K562 (cell line): ENCODE results near the gene FAM114A1. TPM values are rescaled to one million over a fixed set of nuclear protein-coding genes. Genes with fewer than 3 reads are reported as not detected.
A peak's percentile ranks its signal among the peaks of the same experiment; 100 is the strongest.

Experiments
- ATF1 ChIP-seq, 2 experiments: fragments of 450-650 bp in 1 of 2; IDR thresholded peaks; 2 replicates each; pipeline ENCODE4 v1.6.1; 2016; ENCODE audit warnings: missing compliant biosample characterization in 1 of 2, missing genetic modification characterization in 1 of 2
- ATF7 ChIP-seq: fragments of 450-650 bp; IDR thresholded peaks from 2 replicates; pipeline ENCODE4 v1.7.1; 2014; ENCODE audit warnings: mild to moderate bottlenecking, moderate library complexity
- COPS2 ChIP-seq: fragments of 450-650 bp; conservative IDR thresholded peaks from 2 replicates; pipeline ENCODE4 v1.6.1; 2016; ENCODE audit warnings: mild to moderate bottlenecking, moderate library complexity
- EP300 ChIP-seq: IDR thresholded peaks from 2 replicates; pipeline ENCODE4 v1.6.1; 2012; ENCODE audit warnings: low read length, improper control_type of control experiment
- ILK ChIP-seq: fragments of 450-650 bp; IDR thresholded peaks from 2 replicates; pipeline ENCODE4 v1.6.1; 2016; ENCODE audit warnings: missing genetic modification characterization, low read depth, mild to moderate bottlenecking, missing compliant biosample characterization, moderate library complexity, borderline replicate concordance
- KDM4B ChIP-seq, 2 experiments: fragments of 450-650 bp in 1 of 2; sonication (generic) in 1 of 2; IDR thresholded peaks; 2 replicates each; pipeline ENCODE4 v1.6.1; 2016 to 2017; ENCODE audit warnings: borderline replicate concordance in 2 of 2, antibody characterized with exemption in 1 of 2, low read depth in 1 of 2, mild to moderate bottlenecking in 1 of 2
- L3MBTL2 ChIP-seq: fragments of 450-650 bp; IDR thresholded peaks from 2 replicates; pipeline ENCODE4 v1.6.1; 2016; ENCODE audit warnings: mild to moderate bottlenecking, moderate library complexity
- MCM3 ChIP-seq: fragments of 450-650 bp; IDR thresholded peaks from 2 replicates; pipeline ENCODE4 v1.6.1; 2016
- MEF2D ChIP-seq: conservative IDR thresholded peaks from 2 replicates; pipeline ENCODE4 v1.6.1; 2016; ENCODE audit warnings: low read depth, missing genetic modification characterization, missing compliant biosample characterization
- NCOA6 ChIP-seq: fragments of 450-650 bp; IDR thresholded peaks from 2 replicates; pipeline ENCODE4 v1.6.1; 2017; ENCODE audit warnings: mild to moderate bottlenecking
- PTTG1 ChIP-seq: fragments of 450-650 bp; IDR thresholded peaks from 2 replicates; pipeline ENCODE4 v1.6.1; 2016; ENCODE audit warnings: low read depth, mild to moderate bottlenecking, missing genetic modification characterization, missing compliant biosample characterization
- RAD21 ChIP-seq, 2 experiments: fragments of 250-450 bp in 1 of 2; fragments of 450-650 bp in 1 of 2; sonication (Bioruptor Pico) in 1 of 2; formaldehyde crosslinking in 1 of 2; IDR thresholded peaks in 1 of 2; conservative IDR thresholded peaks in 1 of 2; 2 replicates each; pipeline versions ENCODE4 v1.4.0 to v1.8.0; 2020 to 2022; ENCODE audit warnings: mild to moderate bottlenecking in 2 of 2, moderate library complexity in 1 of 2
- SMARCA4 ChIP-seq: fragments of 450-650 bp; IDR thresholded peaks from 2 replicates; pipeline ENCODE4 v1.6.1; 2016
- STAT6 ChIP-seq: sonication (generic); formaldehyde crosslinking; IDR thresholded peaks from 2 replicates; pipeline ENCODE4 v1.8.1; 2023; ENCODE audit warnings: mild to moderate bottlenecking, missing genetic modification reagents
- ZNF586 ChIP-seq: fragments of 450-650 bp; formaldehyde crosslinking; conservative IDR thresholded peaks from 2 replicates; pipeline ENCODE4 v1.4.0; 2020; ENCODE audit warnings: mild to moderate bottlenecking, moderate library complexity
- ZNF592 ChIP-seq: fragments of 450-650 bp; IDR thresholded peaks from 2 replicates; pipeline ENCODE4 v1.6.1; 2017; ENCODE audit warnings: antibody characterized with exemption, mild to moderate bottlenecking
- polyA plus RNA-seq, 8 experiments: library from polyadenylated mRNA; depleted of rRNA in 4 of 8; stranded (reverse) in 5 of 8; unstranded in 3 of 8; fragments of >200 nt; fragmentation: Nextera tagmentation in 2 of 8; fragmentation: Illumina TruSeq in 1 of 8; extraction: Ambion mirVana in 2 of 8; extraction: Trizol in 1 of 8; gene quantifications; 2 replicates each; pipeline versions ENCODE4 v1.2.1 to v1.2.3, GENCODE V29; 2011 to 2014; ENCODE audit warnings: inconsistent platforms in 1 of 8, missing spikeins in 1 of 8
- total RNA-seq, 7 experiments: library from RNA; depleted of rRNA in 6 of 7; stranded (reverse); fragments of >200 nt in 6 of 7; fragmentation: Illumina TruSeq in 2 of 7; extraction: Trizol in 2 of 7; gene quantifications; 2 replicates each; pipeline versions ENCODE4 v1.2.1 to v1.2.3, GENCODE V29; 2011 to 2021; ENCODE audit warnings: low replicate concordance in 1 of 7
- TF ChIP-seq, protein P1 (sequence below): fragments of 250-450 bp; sonication (Bioruptor Pico); IDR thresholded peaks from 2 replicates; pipeline ENCODE4 v1.5.0; 2021; ENCODE audit warnings: mild to moderate bottlenecking, moderate library complexity

FAM114A1 gene
- total and polyA plus RNA-seq, 9 of the 15 experiments (the other 6 are each of a cell fraction or from before 2014, with no cell fraction given) = 1.8 to 12.0 (median 4.3) TPM

DNA sequence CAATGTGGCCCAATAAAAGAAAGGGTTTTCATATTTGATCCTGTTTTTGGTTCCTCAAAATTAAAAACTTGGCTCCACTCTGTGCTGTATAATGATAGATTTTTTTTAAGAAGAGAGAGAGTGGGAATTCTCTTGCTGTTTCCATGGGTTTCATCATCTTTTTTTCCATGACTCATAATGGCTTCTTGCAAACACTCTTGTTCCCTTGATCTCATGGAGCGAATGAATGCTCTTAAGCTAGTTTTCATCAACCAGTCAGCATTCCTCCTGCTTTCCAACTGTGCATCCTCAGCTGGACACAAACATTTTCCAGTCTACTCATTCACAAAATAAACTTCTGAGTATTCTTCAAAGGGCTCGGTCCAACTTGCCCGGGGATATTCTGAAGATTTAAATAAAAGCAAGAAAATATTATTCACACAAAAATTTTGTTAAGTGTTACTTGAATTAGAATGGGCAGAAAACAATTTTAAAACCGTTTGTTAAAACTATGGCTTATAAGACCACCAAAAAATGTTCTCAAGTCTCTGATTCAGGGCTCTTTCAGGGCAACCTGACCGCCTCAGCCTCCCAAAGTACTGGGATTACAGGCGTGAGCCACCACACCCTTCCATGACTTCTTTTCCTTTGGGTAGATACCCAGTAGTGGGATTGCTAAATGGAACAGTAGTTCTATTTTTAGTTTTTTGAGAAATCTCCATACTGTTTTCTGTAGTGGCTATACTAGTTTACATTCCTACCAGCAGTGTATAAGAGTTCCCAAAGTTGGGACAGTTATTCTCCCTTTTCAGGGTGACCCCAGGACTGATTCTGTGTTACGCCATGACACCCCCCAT, 99.9 kb downstream of the FAM114A1 start (continued):
- 0 out of 2 replicates have a peak, but pooled peaks have one; percentile 35 for TF ChIP-seq ILK (tag)
- TF ChIP-seq ZNF586 (CRISPR knock-in tag) = no peak
- no peak for TF ChIP-seq KDM4B (IDR thresholded peaks at IDR 0.05; ENCODE audit: borderline replicate concordance in 2 of 2, low read depth in 1 of 2)
- no peak for TF ChIP-seq STAT6
- 0 out of 4 replicates have a peak, but pooled peaks of 1 of the 2 experiments have one; percentile 8 for TF ChIP-seq RAD21 (CRISPR knock-in tag; conservative IDR thresholded peaks at IDR 0.05 in 1 of 2, IDR thresholded peaks at IDR 0.05 in 1 of 2)
- no peak for TF ChIP-seq ATF1 (CRISPR knock-in tag; IDR thresholded peaks at IDR 0.05)
- peak; percentile 38; the same call in 1 of the 2 replicates for TF ChIP-seq ATF1 (tag; IDR thresholded peaks at IDR 0.05)
- no peak for TF ChIP-seq MCM3
- peak; percentile 89 for TF ChIP-seq ATF7
- peak; percentile 75 for TF ChIP-seq L3MBTL2
- TF ChIP-seq EP300 = peak; percentile 88
- TF ChIP-seq, protein P1, sequence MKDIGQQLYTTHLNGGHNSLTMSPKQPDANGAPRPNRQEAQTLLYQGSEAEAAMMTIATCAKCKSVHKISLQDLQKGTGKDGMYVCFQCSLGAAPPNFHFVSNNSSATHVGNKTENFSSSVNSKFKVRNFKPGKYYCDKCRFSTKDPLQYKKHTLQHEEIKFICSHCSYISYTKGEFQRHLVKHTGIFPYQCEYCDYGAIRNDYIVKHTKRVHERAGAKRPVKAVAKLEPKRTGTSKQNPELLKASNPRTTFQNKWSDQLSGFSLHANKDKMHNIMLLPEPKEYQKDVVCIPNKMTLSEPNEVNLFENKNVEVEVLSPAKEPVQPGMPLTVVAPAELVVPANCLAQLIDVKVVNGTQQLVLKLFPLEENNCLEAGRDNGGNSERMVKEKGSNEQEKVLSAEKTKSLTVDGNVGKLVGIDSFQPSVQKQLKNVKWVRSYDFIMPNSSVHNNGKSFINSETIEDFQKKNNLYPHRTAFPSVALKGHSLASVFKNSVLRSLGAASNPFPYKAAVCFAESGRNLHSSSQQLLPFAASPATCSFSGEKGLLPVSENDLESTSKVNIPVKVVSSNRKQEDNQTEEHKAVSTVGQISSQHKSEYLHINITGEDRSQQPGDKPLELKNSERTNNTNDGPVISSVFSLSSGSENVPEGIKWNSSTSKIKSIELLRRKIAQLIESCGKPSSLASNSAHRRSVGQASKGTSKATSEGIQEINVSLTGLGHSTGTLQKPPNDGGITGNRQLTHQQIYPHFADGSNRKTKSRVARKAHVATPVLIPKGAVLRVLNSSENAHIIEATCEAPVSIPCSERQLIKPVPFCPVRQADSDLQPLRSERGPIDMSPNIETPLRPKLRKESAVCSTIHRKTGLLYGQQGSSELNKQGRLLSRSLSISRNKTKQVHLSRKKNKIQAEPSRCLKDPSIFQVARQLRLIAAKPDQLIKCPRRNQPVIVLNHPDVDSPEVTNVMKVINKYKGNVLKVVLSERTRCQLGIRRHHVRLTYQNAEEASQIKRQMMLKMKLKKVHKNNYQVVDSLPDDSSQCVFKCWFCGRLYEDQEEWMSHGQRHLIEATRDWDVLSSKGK (CRISPR knock-in tag) = no peak
- no peak for TF ChIP-seq NCOA6
- TF ChIP-seq SMARCA4 = peak; percentile 82; the same call in 1 of the 2 replicates
- TF ChIP-seq PTTG1 (tag) = peak; percentile 73; the same call in 1 of the 2 replicates
- TF ChIP-seq ZNF592 = peak; percentile 75; the same call in 1 of the 2 replicates
- TF ChIP-seq MEF2D (tag) = peak; percentile 57; the same call in 1 of the 2 replicates
- TF ChIP-seq COPS2 = no peak
